ENCODE data around the gene CCNO.
A peak's percentile ranks its signal among the peaks of the same experiment; 100 is the strongest.

Gene CCNO

GRCh38 chr5:55226027-55226933 is 7.1 kb downstream of the CCNO start:
- Histone ChIP-seq H4K20me1 (peaks cover 0 to 65% (median 42%) of the 10 kb centered on the region in 11 experiments; a peak in 19 of 22 replicates), H3K4me3 (peak overlapping the region; percentile 49 to 70 (median 58)), H3K4me2 (peak overlapping the region; percentile 82 to 99 (median 93)), H3K4me1 (peaks cover 6 to 21% (median 18%) of the 10 kb centered on the region in 10 experiments; a peak in 19 of 20 replicates), H3K27me3 (peaks cover 100% of the 10 kb centered on the region in 11 experiments), H3K27ac (no peak overlapping the region), H3K9ac (peak overlapping the region in 5 of 11 experiments; percentile 20 to 47 (median 40); a peak in 6 of 22 replicates), H3K9me3 (replicated peaks in 1 of 11) (peaks cover 24 to 34% (median 26%) of the 10 kb centered on the region in 11 experiments), H3K36me3 (no peaks in the 10 kb centered on the region)
- TF ChIP-seq Cebpa-rat (IDR thresholded peaks at IDR 0.05): no peak

- Histone ChIP-seq H3K4me3 (no peak overlapping the region), H4K20me1 (peaks cover 0 to 56% (median 33%) of the 10 kb centered on the region in 11 experiments; a peak in 18 of 22 replicates), H3K27ac (no peak overlapping the region), H3K9me3 (replicated peaks in 1 of 11) (peaks cover 33 to 44% (median 34%) of the 10 kb centered on the region in 11 experiments), H3K27me3 (peaks cover 100% of the 10 kb centered on the region in 11 experiments), H3K9ac (no peak overlapping the region), H3K36me3 (no peaks in the 10 kb centered on the region), H3K4me1 (peaks cover 6 to 19% (median 16%) of the 10 kb centered on the region in 10 experiments; a peak in 17 of 20 replicates), H3K4me2 (no peak overlapping the region)
- TF ChIP-seq Cebpa-rat (IDR thresholded peaks at IDR 0.05): no peak
Measured at GRCh38 chr5:55225346-55225745, 8.1 kb downstream of the CCNO start.

GRCh38 chr5:55223812-55224240 is 9.6 kb downstream of the CCNO start:
- H3K4me2 ChIP-seq: no peak overlapping the region
- H3K9me3 ChIP-seq (replicated peaks in 1 of 11): peaks cover 33 to 46% (median 36%) of the 10 kb centered on the region in 11 experiments
- no peaks in the 10 kb centered on the region for H3K36me3 ChIP-seq
- H3K27ac ChIP-seq: no peak overlapping the region
- 0 out of 20 replicates have a peak overlapping the region, but pooled peaks of 1 of the 10 experiments have one; percentile 0 for H3K4me3 ChIP-seq
- H3K27me3 ChIP-seq: peaks cover 88 to 95% (median 89%) of the 10 kb centered on the region in 11 experiments
- peaks cover 0 to 41% (median 22%) of the 10 kb centered on the region in 11 experiments; a peak in 18 of 22 replicates for H4K20me1 ChIP-seq
- peaks cover 6 to 19% (median 16%) of the 10 kb centered on the region in 10 experiments; a peak in 17 of 20 replicates for H3K4me1 ChIP-seq
- H3K9ac ChIP-seq: no peak overlapping the region
- no peak for TF ChIP-seq Cebpa-rat (IDR thresholded peaks at IDR 0.05)

- 0 out of 20 replicates have a peak overlapping the region, but pooled peaks of 4 of the 10 experiments have one; percentile 0 to 19 (median 8) for H3K4me3 ChIP-seq
Measured at GRCh38 chr5:55222985-55223811, 10.2 kb downstream of the CCNO start.

GRCh38 chr5:55222092-55222984 is 11.1 kb downstream of the CCNO start:
- Histone ChIP-seq H3K36me3 (no peaks in the 10 kb centered on the region), H3K4me1 (peaks cover 6 to 13% (median 12%) of the 10 kb centered on the region in 10 experiments; a peak in 17 of 20 replicates), H3K27ac (no peak overlapping the region), H3K4me2 (no peak overlapping the region), H3K27me3 (peaks cover 73 to 80% (median 74%) of the 10 kb centered on the region in 11 experiments), H3K4me3 (no peak overlapping the region; a peak in 3 of 20 replicates), H4K20me1 (peaks cover 0 to 26% (median 7%) of the 10 kb centered on the region in 11 experiments; a peak in 14 of 22 replicates), H3K9me3 (replicated peaks in 1 of 11) (peaks cover 33 to 46% (median 36%) of the 10 kb centered on the region in 11 experiments), H3K9ac (no peak overlapping the region)
- TF ChIP-seq Cebpa-rat (IDR thresholded peaks at IDR 0.05): no peak

More at GRCh38 chr5:55222985-55223811, 10.2 kb downstream of the CCNO start:
- Histone ChIP-seq H4K20me1 (peaks cover 0 to 35% (median 16%) of the 10 kb centered on the region in 11 experiments; a peak in 18 of 22 replicates), H3K9me3 (replicated peaks in 1 of 11) (peaks cover 33 to 46% (median 36%) of the 10 kb centered on the region in 11 experiments), H3K27ac (no peak overlapping the region), H3K4me1 (peaks cover 6 to 19% (median 16%) of the 10 kb centered on the region in 10 experiments; a peak in 17 of 20 replicates), H3K4me2 (no peak overlapping the region), H3K36me3 (no peaks in the 10 kb centered on the region), H3K9ac (no peak overlapping the region), H3K27me3 (peaks cover 81 to 89% (median 82%) of the 10 kb centered on the region in 11 experiments)
- no peak for TF ChIP-seq Cebpa-rat (IDR thresholded peaks at IDR 0.05)

- Histone ChIP-seq H3K9me3 (replicated peaks in 1 of 11) (peaks cover 33 to 46% (median 36%) of the 10 kb centered on the region in 11 experiments), H3K4me2 (no peak overlapping the region), H3K27me3 (peaks cover 55 to 63% (median 56%) of the 10 kb centered on the region in 11 experiments), H3K4me3 (no peak overlapping the region), H3K27ac (no peak overlapping the region), H3K36me3 (no peaks in the 10 kb centered on the region), H3K4me1 (no peaks in the 10 kb centered on the region), H3K9ac (no peak overlapping the region), H4K20me1 (peaks cover 0 to 9% (median 0%) of the 10 kb centered on the region in 11 experiments; a peak in 8 of 22 replicates)
- TF ChIP-seq Cebpa-rat (IDR thresholded peaks at IDR 0.05): no peak
Measured at GRCh38 chr5:55220433-55221185, 12.8 kb downstream of the CCNO start.

GRCh38 chr5:55219770-55220169 is 13.6 kb downstream of the CCNO start:
- Histone ChIP-seq H3K9ac (no peak overlapping the region), H4K20me1 (peaks cover 0 to 6% (median 0%) of the 10 kb centered on the region in 11 experiments; a peak in 2 of 22 replicates), H3K4me2 (no peak overlapping the region), H3K4me3 (no peak overlapping the region), H3K9me3 (replicated peaks in 1 of 11) (peaks cover 33 to 46% (median 36%) of the 10 kb centered on the region in 11 experiments), H3K27ac (no peak overlapping the region), H3K4me1 (no peaks in the 10 kb centered on the region), H3K27me3 (peaks cover 47 to 54% (median 48%) of the 10 kb centered on the region in 11 experiments), H3K36me3 (no peaks in the 10 kb centered on the region)
- TF ChIP-seq Cebpa-rat (IDR thresholded peaks at IDR 0.05): no peak

All from BLaER1 treated with 17β-estradiol and CSF1 and Interleukin-3, amounts not matched to agents 10 nM and 100 nM (cell line).